Fibroblast of mammary gland (primary cell): ENCODE data around the gene TPMT.
"Not testable (repeated sequence)": the region's sequence is repeated elsewhere in the genome, so short reads cannot be mapped to it uniquely, and the experiment has no call there.

Source experiments
- DNase-seq: peaks from one replicate; pipeline ENCODE4 v3.0.0-alpha.2; 2010; ENCODE audit warnings: low read depth
- H3K4me3 ChIP-seq: 2 replicates; pipeline ENCODE4 v1.5.1; 2011; ENCODE audit warnings: low read depth, mild to moderate bottlenecking, low read length, moderate library complexity; ENCODE audit not compliant: control insufficient read depth
- TF ChIP-seq, protein P1 (sequence below): conservative IDR thresholded peaks from 2 replicates; pipeline ENCODE4 v1.5.1; 2011; ENCODE audit warnings: low read depth, low read length, inconsistent platforms; ENCODE audit not compliant: control insufficient read depth, insufficient read depth

The TPMT gene

DNA sequence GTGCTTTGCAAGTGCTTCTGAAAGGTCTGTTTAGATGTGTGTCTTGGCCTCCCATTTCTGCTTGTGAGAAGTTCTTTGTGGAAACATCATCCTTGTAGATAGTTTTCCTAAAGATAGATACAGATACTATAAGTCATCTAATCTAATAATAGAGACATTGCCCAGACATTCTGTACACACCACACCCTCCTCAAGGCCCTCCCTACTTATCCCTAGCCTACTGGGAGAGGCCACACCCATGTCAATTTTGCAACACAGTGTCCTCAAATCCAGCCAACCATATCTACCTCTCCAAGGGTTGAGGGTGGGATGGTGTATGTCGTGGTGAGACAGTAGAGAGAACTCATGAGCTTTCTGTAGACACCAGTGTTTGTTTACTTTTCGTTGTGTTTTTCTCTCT, 6.6 kb upstream of the TPMT start:
- TF ChIP-seq, protein P1, sequence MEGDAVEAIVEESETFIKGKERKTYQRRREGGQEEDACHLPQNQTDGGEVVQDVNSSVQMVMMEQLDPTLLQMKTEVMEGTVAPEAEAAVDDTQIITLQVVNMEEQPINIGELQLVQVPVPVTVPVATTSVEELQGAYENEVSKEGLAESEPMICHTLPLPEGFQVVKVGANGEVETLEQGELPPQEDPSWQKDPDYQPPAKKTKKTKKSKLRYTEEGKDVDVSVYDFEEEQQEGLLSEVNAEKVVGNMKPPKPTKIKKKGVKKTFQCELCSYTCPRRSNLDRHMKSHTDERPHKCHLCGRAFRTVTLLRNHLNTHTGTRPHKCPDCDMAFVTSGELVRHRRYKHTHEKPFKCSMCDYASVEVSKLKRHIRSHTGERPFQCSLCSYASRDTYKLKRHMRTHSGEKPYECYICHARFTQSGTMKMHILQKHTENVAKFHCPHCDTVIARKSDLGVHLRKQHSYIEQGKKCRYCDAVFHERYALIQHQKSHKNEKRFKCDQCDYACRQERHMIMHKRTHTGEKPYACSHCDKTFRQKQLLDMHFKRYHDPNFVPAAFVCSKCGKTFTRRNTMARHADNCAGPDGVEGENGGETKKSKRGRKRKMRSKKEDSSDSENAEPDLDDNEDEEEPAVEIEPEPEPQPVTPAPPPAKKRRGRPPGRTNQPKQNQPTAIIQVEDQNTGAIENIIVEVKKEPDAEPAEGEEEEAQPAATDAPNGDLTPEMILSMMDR = no peak
- no peak for DNase-seq

DNA sequence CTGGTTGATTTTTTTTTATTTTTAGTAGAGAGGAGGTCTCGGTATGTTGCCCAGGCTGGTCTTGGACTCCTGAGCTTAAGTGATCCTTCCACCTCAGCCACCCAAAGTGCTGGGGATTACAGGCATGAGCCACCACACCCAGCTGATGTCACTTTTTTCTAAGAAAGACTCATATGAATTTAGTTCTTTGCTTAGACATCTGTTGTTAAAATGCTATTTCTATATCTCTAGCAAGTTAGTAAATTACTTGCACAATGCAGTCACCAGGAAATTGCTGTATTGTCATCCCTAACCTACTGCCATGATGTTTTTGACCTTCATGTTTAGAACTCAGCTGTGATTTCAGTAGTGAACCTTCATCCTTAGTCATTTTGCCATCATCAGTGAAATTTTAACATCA, 6.0 kb upstream of the TPMT start:
- no peak for DNase-seq
- TF ChIP-seq, protein P1 = no peak
- H3K4me3 ChIP-seq = no peak overlapping the region

More for the DNA sequence above, 6.6 kb upstream of the TPMT start:
- H3K4me3 ChIP-seq = no peak overlapping the region

DNA sequence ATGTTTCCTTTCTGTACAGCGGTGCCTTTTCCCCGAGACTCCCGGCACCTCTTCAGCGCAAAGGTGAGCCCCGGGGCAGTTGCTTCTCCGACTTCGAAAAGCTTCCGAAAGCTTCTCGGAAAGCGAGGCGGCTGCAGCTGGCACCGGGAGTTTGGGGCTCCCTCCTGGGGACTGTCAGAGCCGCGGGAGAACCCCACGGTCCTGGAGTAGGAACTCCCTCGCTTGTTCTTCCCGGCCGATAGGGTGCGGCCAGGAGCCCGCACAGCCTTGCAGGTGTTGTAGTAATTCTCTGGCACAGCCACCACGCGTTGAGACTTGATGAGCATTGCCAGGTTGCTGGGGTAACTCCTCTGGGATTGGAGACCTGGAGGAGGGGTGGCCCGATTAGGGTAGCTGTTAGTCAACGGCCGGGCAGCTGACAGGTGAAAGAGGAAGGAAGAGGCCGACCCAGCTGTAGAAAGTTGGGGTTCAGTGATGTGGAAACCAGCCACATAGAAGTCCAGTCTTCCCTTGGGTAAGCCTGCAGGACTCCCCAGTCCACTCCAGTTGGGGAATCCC, 1.1 kb upstream of the TPMT start:
- no peak for DNase-seq
- H3K4me3 ChIP-seq = peak overlapping the region; percentile 89
- TF ChIP-seq, protein P1 = peak; percentile 13

DNA sequence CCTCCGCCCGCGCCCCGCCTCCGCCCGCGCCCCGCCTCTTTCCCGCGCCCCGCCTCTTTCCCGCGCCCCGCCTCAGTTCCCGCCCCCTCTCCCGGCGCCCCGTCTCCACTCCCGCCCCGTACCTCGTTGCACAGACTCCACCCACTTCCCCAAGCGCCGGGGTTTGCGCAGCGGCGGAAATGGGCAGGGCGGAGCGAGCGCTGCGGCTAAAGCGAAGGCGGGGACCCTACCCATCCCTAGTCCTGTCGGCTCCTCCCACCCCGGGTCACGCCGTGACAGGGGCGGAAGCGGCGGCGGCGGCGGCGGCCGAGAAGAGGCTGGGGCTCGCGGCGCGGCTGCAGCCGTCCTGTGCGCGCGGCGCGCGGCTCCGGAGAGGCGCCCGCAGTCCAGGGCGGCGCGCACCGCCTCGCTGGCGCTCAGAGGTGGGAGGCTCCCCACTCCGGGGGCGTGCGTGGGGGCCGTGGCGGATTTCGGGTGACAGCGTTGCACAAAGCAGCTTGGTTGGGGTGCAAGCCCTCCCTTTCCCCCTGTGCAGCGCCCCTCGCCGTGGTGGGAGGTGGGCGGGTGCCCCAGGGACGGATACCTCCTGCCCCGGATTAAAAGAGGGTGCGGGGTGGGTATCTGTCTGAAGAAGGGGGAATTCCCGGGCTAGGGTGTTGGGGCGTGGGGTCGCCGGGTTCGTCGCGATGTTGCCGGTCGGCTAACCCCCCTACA, 430 bp upstream of the TPMT start, which contains the start of gene KDM1B:
KDM1B (plus strand) TSS at position 273 of the 714 bp plus-strand sequence. CDS start 4,474 bp downstream, outside the sequence.
- H3K4me3 ChIP-seq = peak within 1 kb of the TSS; percentile 98
- DNase-seq = peak; percentile 96
- TF ChIP-seq, protein P1 = no peak

DNA sequence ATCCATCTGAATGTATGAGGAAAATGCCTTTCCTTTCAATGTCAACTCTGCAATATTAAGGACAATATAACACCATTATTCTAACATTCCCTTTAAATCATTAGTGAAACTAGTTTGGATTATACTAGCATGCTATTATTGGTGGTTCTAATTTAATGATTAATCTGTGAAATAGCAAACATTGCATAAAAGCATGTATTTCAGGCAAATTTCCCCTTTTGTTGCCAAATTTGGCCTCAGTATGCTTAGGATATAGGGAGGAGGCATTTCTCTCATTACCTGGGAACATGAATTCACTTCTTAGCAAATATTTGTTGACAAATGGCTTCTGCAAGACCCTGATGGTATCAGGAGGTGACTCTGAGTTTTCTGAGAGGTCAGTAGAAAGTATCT, 1.6 kb downstream of the TPMT start:
- TF ChIP-seq, protein P1 = no peak
- H3K4me3 ChIP-seq = peak overlapping the region; percentile 98
- DNase-seq = no peak

DNA sequence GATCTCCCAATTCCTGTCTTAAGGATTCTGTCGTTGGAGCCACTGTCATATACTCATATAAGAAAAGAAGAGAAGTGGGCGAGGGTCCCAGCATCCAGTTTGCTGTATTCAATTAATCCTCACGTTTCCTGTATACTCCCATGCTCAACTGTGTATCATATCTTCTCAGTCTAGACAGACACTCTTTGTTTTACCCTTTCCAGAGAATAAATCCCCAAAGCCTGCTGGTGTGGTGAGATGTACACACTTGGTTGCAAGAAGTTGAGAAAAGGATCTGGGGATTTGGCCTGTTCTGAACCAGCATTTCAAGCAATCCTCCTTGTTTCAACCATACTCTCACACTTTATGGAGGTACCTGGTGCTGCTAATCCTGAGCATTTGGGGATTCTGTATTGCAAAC, 3.1 kb downstream of the TPMT start:
- no peak for DNase-seq
- no peak overlapping the region for H3K4me3 ChIP-seq
- TF ChIP-seq, protein P1 = no peak

DNA sequence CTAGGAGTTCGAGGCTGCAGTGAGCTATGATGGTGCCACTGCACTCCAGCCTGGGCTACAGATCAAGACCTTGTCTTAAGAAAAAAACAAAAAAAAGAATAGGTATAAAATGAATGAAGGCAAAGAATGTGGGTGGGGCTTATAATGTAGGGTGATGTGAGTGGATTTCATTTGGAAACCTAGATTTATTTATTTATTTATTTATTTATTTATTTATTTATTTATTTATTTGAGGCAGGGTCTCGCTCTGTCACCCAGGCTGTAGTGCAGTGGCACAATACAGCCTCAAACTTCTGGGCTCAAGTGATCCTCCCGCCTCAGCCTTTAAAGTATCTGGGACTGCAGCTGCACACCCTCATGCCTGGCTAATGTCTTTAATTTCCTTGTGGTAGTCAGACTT, 3.5 kb downstream of the TPMT start:
- H3K4me3 ChIP-seq, DNase-seq: not testable (repeated sequence)
